H7 (cell line): ENCODE measurements around the gene EPHB1. TPM values are rescaled to one million over a fixed set of nuclear protein-coding genes. Genes with fewer than 3 reads are reported as not detected.

Source experiments
- DNase-seq: peaks from one replicate; pipeline ENCODE4 v3.0.0; 2012
- H3K27me3 ChIP-seq: 2 replicates; pipeline ENCODE4 v1.6.0; 2011; ENCODE audit warnings: mild to moderate bottlenecking, low read length; ENCODE audit not compliant: control insufficient read depth, insufficient read depth
- H3K36me3 ChIP-seq: replicated peaks from 2 replicates; pipeline ENCODE4 v1.5.1; 2011; ENCODE audit warnings: low read length; ENCODE audit not compliant: control insufficient read depth, insufficient read depth
- H3K4me3 ChIP-seq: 2 replicates; pipeline ENCODE4 v1.5.1; 2011; ENCODE audit warnings: low read depth, mild to moderate bottlenecking, control low read depth, low read length, moderate library complexity; ENCODE audit not compliant: insufficient read depth
- total RNA-seq: library from RNA; depleted of rRNA; stranded (reverse); fragments of >200 nt; shearing (Covaris generic); gene quantifications from 2 replicates; pipeline ENCODE4 v1.2.3, GENCODE V29; 2014

Gene EPHB1
- total RNA-seq, 1 experiment from 2014 or later = 3.3 TPM

- Histone ChIP-seq H3K36me3 (no peaks in the 10 kb centered on the region), H3K4me3 (no peak overlapping the region), H3K27me3 (no peaks in the 10 kb centered on the region)
- no peak for DNase-seq
These were observed 336.2 kb downstream of the EPHB1 start for GRCh38 chr3:135131290-135131689.

- H3K36me3 ChIP-seq = no peaks in the 10 kb centered on the region
These were observed 339.0 kb downstream of the EPHB1 start for GRCh38 chr3:135133905-135134683.

GRCh38 chr3:135134684-135135075 is 339.6 kb downstream of the EPHB1 start:
- Histone ChIP-seq H3K4me3 (no peak overlapping the region), H3K27me3 (no peaks in the 10 kb centered on the region), H3K36me3 (no peaks in the 10 kb centered on the region)
- DNase-seq = no peak

More at GRCh38 chr3:135133905-135134683, 339.0 kb downstream of the EPHB1 start:
- Histone ChIP-seq H3K4me3 (no peak overlapping the region), H3K27me3 (no peaks in the 10 kb centered on the region)
- DNase-seq = no peak

- Histone ChIP-seq H3K4me3 (no peak overlapping the region), H3K36me3 (no peaks in the 10 kb centered on the region), H3K27me3 (no peaks in the 10 kb centered on the region)
- DNase-seq = no peak
These were observed 340.4 kb downstream of the EPHB1 start for GRCh38 chr3:135135445-135135844.

- Histone ChIP-seq H3K36me3 (no peaks in the 10 kb centered on the region), H3K27me3 (no peaks in the 10 kb centered on the region), H3K4me3 (no peak overlapping the region)
- DNase-seq = no peak
These were observed 341.5 kb downstream of the EPHB1 start for GRCh38 chr3:135136361-135137100.

GRCh38 chr3:135137296-135137695 is 342.2 kb downstream of the EPHB1 start:
- DNase-seq = no peak
- no peak overlapping the region for H3K4me3 ChIP-seq
- no peaks in the 10 kb centered on the region for H3K27me3 ChIP-seq
- H3K36me3 ChIP-seq = no peaks in the 10 kb centered on the region

- no peak for DNase-seq
- Histone ChIP-seq H3K27me3 (no peaks in the 10 kb centered on the region), H3K4me3 (no peak overlapping the region), H3K36me3 (no peaks in the 10 kb centered on the region)
These were observed 343.7 kb downstream of the EPHB1 start for GRCh38 chr3:135138776-135139175.

GRCh38 chr3:135140591-135140990 is 345.5 kb downstream of the EPHB1 start:
- no peak for DNase-seq
- Histone ChIP-seq H3K27me3 (no peaks in the 10 kb centered on the region), H3K36me3 (no peaks in the 10 kb centered on the region), H3K4me3 (no peak overlapping the region)

- DNase-seq = no peak
- H3K36me3 ChIP-seq = no peaks in the 10 kb centered on the region
- no peak overlapping the region for H3K4me3 ChIP-seq
- H3K27me3 ChIP-seq = no peaks in the 10 kb centered on the region
These were observed 346.1 kb downstream of the EPHB1 start for GRCh38 chr3:135141160-135141559.

- H3K27me3 ChIP-seq = no peaks in the 10 kb centered on the region
- H3K36me3 ChIP-seq = no peaks in the 10 kb centered on the region
- no peak for DNase-seq
- H3K4me3 ChIP-seq = no peak overlapping the region
These were observed 346.6 kb downstream of the EPHB1 start for GRCh38 chr3:135141672-135142071.

- no peak for DNase-seq
- Histone ChIP-seq H3K4me3 (no peak overlapping the region), H3K27me3 (no peaks in the 10 kb centered on the region), H3K36me3 (no peaks in the 10 kb centered on the region)
These were observed 347.5 kb downstream of the EPHB1 start for GRCh38 chr3:135142530-135142929.

- Histone ChIP-seq H3K4me3 (no peak overlapping the region), H3K27me3 (no peaks in the 10 kb centered on the region), H3K36me3 (no peaks in the 10 kb centered on the region)
- no peak for DNase-seq
These were observed 348.4 kb downstream of the EPHB1 start for GRCh38 chr3:135143474-135143873.

- H3K36me3 ChIP-seq = no peaks in the 10 kb centered on the region
- DNase-seq = no peak
- H3K27me3 ChIP-seq = no peaks in the 10 kb centered on the region
- no peak overlapping the region for H3K4me3 ChIP-seq
These were observed 350.5 kb downstream of the EPHB1 start for GRCh38 chr3:135145581-135145980.

GRCh38 chr3:135147657-135148056 is 352.6 kb downstream of the EPHB1 start:
- no peaks in the 10 kb centered on the region for H3K27me3 ChIP-seq
- no peak for DNase-seq
- no peak overlapping the region for H3K4me3 ChIP-seq
- H3K36me3 ChIP-seq = no peaks in the 10 kb centered on the region

- Histone ChIP-seq H3K4me3 (no peak overlapping the region), H3K27me3 (no peaks in the 10 kb centered on the region), H3K36me3 (no peaks in the 10 kb centered on the region)
- no peak for DNase-seq
These were observed 353.4 kb downstream of the EPHB1 start for GRCh38 chr3:135148398-135149020.
